Ishikawa (cell line): ENCODE data around the gene MEGF9.
A peak's percentile ranks its signal among the peaks of the same experiment; 100 is the strongest.

ENCODE experiments used
- CEBPB ChIP-seq: IDR thresholded peaks from 2 replicates; pipeline ENCODE4 v1.6.1; 2012
- NFIC ChIP-seq: IDR thresholded peaks from 2 replicates; pipeline ENCODE4 v1.6.1; 2012
- TAF1 ChIP-seq: IDR thresholded peaks from 2 replicates; pipeline ENCODE4 v1.6.1; 2012; ENCODE audit warnings: low read depth, mild to moderate bottlenecking
- USF1 ChIP-seq: IDR thresholded peaks from 2 replicates; pipeline ENCODE4 v1.6.1; 2012

- TF ChIP-seq NFIC (peak; percentile 84), USF1 (no peak), TAF1 (no peak), CEBPB (no peak)
Observed at GRCh38 chr9:120723565-120723964, 9.3 kb upstream of the MEGF9 start.
